ENCODE data around the gene SMYD1.

GRCh38 chr2:88092773-88093172, 25.1 kb downstream of the SMYD1 start:
- TF ChIP-seq EZH2 (IDR thresholded peaks at IDR 0.05) (no peak), RAD21 (IDR thresholded peaks at IDR 0.05; ENCODE audit: low read depth) (no peak), ZBTB33 (IDR thresholded peaks at IDR 0.05; ENCODE audit: extremely low read depth, insufficient replicate concordance, low read length) (no peak), CTCF (IDR thresholded peaks at IDR 0.05 in 2 of 3, conservative IDR thresholded peaks at IDR 0.05 in 1 of 3; ENCODE audit: borderline replicate concordance in 1 of 3, insufficient read depth in 1 of 3, low read depth in 2 of 3, low read length in 2 of 3) (no peak), REST (IDR thresholded peaks at IDR 0.05; ENCODE audit: low read depth) (no peak), EZH2phosphoT487 (IDR thresholded peaks at IDR 0.05; ENCODE audit: borderline replicate concordance) (no peak)

Measured in HCT116 (cell line).